HTERT RPE-1 (cell line): ENCODE data around the gene MADCAM1.
"Not testable (repeated sequence)": the region's sequence is repeated elsewhere in the genome, so short reads cannot be mapped to it uniquely, and the experiment has no call there.

Experiments
- in situ Hi-C: fragments of 300-500 bp; cut with MboI; formaldehyde crosslinking; loops from 4 replicates; pipeline ENCODE4 v1.14.3; 2020; ENCODE audit warnings: low sequenced_read_pairs

Gene MADCAM1

DNA sequence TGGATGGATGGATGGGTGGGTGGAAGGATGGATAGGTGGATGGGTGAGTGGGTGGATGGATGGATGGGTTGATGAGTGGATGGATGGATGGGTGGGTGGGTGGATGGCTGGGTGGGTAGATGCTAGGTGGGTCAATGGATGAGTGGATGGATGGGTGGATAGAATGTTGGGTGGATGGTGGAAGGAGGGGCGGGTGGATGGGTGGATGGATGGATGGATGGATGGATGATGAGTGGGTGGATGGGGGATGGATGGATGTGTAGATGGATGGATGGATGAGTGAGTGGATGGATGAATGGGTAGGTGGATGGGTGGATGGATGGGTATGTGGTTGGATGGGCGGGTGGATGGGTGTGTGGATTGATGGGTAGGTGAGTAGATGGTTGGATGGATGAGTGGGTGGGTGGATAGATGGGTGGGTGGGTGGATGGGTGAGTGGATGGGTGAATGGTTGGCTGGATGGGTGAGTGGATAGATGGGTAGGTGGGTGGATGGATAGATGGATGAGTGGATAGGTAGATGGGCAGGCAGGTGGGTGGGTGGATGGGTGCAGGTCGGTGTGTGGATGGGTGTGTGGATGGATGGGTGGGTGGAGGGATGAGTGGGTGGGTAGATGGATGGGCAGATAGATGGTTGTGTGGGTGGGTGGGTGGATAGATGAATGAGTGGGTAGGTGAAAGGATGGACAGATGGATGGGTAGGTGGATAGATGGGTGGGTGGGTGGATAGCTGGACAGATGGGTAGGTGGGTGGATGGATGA lies 31.1 kb upstream of the MADCAM1 start:
- in situ Hi-C loops = no loop called here

DNA sequence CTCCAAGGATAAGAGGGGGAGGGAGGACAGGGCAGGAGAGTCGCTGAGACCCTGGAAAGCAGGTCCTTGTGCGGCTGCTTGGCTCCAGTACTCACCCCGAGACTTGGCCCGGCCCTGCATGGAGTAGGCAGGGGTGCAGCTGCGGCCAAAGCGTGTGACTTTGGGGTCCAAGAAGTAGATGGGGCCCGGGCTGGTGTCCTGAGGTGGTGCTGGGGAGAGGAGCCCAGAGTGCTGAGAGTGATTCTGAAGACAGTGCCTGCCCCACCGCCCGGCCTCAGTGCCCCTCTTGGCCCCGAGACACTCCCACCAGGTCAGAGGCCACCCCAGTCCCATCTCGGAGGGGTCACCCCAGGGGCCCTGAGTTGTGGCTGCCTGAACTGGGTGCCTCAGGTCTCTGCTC lies 28.7 kb upstream of the MADCAM1 start:
- in situ Hi-C loops = no loop called here

DNA sequence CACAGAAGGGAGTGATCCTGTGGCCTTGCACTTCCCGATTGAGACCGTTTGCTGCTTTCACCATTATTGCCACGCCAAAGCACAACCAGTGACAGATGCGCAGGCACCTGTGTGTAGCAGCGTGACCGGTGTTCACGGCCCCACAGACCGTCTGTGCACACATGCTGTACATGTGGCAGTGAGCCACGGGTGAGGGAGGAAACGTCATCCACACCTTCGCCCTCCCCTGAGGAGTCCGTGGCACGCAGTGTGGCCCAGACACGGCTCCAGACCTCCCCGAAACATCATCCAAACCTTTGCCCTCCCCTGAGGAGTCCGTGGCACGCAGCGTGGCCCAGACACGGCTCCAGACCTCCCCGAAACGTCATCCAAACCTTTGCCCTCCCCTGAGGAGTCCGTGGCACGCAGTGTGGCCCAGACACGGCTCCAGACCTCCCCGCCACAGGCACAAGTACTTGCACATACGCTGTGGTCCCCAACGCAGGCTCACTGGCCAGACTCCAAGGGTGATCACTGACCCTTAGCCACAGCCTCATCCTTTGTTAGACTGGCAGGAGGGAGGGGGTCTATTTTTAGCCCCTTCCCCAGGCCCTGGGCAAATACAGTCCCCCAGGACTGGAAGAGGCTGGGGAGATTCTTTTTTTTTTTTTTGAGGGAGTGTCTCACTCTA lies 27.6 kb upstream of the MADCAM1 start:
- in situ Hi-C loops = no loop called here

DNA sequence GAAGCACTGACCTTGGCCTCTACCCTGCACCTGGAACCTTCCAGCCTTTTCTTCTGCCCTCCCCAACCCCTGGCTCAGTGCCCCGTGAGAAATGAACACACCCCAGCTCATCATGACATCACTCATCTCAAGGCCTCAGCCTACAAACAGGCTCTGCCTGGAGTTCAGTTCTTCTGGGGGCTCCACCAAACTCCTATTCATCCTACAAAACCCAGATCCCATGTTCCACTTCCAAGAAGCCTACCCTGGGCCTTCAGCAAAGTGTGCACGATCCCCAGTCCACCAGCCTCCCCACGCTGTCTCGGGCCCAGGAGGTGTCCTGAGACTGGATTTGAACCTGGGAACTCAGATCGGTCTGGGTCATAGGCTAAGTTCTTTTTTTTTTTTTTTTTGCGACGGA lies 26.5 kb upstream of the MADCAM1 start:
- in situ Hi-C loops = no loop called here

DNA sequence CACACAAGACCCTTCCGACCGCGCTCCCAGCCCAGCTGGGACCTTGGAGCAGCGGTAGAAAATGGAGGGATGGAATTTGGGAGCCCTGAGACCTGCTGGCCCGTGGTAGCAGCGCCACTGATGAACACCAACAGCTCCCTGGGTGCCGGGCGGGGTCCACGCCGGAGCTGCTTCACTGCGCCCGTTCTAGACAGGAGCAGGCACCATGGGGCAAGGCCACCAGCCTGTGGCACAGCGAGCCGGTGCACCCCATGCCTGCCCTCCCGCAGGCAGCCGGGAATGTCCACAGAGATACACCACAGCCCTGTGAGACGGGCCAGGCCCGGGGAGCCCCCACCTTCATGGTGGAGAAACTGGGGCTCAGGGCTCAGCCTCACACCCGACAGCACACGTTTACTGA lies 25.6 kb upstream of the MADCAM1 start:
- in situ Hi-C loops = no loop called here

DNA sequence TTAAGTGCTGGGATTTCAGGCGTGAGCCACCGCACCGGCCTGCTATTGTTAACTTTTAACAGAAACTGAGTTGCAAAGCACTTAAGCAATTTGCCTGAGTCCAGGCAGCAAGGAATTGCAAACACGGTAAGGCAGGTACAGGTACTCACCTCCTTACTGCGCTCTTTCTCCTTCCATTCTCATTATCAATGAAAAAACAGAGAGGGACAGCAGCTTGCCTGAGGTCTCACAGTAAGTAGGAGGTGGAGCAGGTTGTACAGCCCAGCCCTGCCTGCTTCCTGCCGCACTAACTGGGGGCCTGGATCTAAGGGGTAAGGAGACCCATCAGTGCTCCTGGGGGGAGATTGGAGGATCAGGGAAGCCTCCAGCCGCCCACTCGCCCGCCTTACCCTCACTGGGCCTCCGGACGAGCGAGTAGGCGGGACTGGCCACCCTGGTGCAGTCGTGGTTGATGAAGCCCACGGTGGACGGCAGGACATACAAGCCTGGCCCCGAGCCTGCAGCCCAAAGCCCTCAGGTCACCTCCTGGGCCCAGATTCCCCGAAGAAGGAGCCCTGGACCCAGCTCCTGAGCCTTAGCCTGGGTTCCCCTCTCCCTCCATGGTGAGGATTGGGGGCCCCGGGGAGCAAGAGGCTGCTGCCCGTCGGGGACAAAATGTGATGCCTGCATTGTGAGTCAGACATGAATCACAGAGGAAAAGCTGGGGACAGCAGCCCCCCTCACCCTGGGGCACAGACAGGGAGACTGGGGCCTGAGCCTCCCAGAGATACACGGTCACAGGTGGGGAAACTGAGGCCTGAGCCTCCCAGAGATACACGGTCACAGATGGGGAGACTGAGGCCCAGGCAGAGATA lies 24.1 kb upstream of the MADCAM1 start:
- in situ Hi-C loops = no loop called here

DNA sequence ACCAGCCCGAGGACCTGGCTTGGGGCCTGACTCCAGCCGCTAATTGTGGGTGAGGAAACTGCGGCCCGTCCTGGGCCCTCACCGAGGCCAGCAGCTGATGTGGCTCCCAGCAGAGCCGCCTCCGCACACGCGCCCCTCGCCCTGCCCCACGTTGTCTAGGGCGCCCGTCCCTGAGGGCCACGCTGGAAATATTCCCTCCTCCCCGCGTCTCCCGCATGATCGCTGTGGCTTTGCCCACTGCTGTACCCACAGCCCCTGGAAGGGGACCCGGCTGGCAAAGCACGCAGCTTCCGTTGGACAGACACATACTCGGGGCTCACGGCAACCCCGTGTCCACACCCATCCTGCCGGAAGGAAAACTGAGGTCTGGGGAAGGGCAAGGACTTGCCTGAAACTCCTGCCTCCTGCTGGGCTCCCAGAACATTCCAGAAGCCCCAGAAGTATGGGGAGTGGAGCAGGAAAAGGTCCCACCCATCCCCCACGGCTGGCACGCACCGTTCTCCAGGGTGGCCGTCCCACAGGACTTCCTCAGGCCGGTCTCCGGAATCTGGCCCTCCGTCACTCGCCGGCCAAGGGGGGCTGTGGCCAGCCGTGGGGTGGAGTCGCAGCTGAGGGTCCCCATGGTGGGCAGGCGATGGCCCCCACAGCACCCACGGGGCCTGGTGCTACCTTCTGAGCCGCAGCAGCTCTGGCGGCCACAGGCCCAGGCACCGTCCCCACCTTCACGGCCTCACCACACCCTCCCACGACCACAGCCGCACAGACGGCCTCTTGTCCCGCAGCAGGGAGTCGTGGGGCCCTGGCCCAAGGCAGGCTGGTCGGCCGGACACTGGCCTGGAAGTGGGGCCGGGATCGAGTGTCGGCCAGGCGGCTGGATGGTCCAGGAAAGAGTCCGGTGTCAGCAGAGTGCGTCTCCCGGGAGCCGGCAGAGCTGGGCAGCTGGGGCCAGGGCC lies 21.9 kb upstream of the MADCAM1 start:
- in situ Hi-C loops = no loop called here

DNA sequence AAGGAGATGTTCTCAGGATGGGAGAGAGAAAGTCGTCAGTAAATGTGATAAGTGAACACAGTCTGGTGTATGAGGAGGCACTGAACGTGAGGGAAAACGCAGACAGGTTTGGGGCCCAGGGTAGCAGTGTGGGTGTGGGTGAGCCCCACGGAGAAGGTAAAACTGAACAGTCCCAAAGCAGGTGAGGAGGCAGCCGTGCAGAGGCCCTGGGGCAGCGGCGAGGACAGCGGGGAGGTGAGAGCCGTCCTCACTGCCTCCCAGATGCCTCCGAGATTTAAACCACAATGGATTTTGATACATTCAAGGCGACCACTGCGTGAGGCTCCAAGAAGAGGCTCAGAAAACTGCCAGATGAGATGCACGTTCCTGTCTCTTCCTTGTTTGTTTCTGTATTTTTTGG lies 20.9 kb upstream of the MADCAM1 start:
- in situ Hi-C loops = no loop called here

DNA sequence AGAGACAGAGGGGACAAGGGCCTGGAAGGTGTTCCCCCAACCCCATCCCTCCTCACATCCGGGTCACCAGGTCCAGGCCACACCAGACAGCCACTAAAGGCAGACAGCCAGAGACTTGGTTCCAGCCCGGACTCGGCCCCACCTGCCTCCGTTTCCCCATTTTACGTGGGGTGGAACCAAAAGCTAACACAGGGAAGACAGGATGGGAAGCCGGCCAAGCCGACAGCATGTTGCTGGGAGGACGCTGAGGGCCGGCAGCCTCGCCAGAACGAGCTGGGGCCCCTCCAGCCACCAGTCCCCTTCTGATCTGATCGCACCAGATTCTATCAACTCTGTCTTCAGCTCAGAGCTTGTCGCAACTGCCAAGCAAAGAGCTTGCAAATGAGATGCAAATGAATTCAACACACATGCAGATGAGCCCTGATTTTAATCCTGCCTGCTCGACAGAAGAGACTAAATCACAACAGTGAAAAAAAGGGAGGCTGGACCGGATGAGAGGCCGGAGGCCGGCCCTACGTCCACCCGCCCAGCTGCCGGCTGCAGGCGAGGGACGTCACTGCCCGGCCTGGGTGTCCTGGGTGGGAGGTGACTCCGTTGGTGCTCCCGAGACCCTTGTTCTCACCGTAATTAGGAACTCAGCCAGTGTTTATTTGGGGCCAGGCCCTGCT lies 17.9 kb upstream of the MADCAM1 start:
- in situ Hi-C loops = no loop called here

DNA sequence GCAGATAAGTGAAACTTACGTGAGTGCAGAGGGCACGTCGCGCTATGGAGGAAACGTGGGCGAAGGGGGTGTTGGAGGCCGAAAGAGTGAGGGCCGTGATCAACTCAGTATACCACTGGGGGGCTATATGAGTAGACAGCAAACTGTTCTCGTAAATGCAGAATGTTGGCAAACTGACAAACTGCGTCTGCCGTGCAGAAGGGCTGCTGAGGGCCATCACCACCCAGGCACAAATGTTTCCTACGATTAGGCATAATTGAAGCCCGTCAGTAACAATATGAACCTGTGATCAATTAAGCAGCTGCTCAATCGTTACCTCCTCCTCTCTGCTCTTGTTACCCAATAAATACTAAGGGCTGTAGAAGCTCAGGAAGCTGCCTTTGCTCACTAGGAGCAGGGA lies 17.3 kb upstream of the MADCAM1 start:
- in situ Hi-C loops = no loop called here

DNA sequence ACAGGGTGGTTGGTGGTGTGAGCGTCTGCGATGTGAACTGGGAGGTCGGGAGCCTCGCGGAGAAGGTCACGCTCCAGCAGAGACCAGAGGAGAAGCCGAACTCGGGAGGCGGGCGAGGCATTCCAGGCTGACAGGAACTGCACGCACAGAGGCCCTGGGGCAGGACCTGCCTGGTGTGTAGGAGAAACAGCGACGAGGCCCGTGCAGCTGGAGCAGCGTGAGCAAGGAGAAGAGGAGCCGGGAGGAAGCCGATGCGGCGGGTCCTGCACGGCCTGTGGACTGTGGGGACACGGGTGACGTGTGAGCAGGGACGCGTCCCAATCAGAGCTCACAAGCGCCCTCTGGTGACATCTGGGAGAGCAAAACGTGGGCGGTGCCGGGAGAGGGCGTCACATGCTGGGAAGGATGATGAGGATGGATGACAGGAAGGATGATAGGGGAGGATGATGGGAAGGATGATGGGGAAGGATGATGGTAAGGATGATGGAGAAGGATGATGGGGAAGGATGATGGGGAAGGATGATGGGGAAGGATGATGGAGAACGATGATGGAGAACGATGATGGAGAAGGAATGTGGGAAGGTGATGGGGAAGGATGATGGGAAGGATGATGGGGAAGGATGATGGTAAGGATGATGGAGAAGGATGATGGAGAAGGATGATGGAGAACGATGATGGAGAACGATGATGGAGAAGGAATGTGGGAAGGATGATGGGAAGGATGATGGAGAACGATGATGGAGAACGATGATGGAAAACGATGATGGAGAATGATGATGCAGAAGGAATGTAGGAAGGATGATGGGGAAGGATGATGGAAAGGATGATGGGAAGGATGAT lies 16.1 kb upstream of the MADCAM1 start:
- in situ Hi-C loops = no loop called here

DNA sequence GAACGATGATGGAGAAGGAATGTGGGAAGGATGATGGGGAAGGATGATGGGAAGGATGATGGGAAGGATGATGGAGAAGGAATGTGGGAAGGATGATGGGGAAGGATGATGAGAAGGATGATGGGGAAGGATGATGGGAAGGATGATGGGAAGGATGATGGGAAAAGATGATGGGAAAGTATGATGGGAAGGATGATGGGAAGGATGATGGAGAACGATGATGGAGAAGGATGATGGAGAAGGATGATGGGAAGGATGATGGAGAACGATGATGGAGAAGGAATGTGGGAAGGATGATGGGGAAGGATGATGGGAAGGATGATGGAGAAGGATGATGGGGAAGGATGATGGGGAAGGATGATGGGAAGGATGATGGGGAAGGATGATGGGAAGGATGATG lies 15.2 kb upstream of the MADCAM1 start:
- in situ Hi-C loops = not testable (repeated sequence)

DNA sequence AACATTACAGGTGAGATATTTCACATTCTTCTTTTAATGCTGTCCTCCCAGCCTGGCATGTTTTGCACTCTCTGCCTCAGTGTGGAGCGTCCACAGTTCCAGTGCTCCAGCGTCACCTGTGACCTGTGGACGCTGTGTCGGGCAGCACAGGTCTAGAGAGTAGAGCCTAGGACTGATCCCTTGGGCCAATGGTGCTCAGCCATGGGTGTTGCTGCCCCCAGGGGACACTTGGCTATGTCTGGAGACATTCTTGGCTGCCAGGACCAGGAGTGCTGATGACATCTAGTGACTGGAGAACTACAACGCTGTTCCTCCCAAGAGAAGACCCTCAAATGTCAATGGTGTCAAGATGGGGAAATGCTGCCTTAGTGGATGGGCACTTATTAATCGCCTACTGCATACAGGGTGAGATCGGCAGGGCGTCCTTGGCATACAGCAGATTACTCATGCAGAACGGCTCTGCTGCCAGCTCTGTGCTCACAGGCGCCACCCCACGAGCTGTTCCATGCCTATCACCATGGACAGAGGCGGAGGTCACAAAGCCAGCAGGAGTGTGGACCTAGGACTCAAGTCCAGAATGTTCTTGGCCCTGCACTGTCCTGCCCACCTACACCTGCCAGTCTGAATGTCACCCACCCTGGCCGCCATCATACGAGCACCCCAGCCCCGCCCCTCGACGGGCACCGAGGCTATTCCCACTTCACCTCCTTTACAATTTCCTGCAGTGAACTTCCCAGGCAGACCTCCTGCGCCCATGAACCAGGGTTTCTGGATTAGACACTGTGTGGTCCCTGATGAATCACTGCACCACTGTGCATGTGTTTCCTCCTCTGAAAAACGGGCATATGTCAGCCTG lies 13.9 kb upstream of the MADCAM1 start:
- in situ Hi-C loops = no loop called here

DNA sequence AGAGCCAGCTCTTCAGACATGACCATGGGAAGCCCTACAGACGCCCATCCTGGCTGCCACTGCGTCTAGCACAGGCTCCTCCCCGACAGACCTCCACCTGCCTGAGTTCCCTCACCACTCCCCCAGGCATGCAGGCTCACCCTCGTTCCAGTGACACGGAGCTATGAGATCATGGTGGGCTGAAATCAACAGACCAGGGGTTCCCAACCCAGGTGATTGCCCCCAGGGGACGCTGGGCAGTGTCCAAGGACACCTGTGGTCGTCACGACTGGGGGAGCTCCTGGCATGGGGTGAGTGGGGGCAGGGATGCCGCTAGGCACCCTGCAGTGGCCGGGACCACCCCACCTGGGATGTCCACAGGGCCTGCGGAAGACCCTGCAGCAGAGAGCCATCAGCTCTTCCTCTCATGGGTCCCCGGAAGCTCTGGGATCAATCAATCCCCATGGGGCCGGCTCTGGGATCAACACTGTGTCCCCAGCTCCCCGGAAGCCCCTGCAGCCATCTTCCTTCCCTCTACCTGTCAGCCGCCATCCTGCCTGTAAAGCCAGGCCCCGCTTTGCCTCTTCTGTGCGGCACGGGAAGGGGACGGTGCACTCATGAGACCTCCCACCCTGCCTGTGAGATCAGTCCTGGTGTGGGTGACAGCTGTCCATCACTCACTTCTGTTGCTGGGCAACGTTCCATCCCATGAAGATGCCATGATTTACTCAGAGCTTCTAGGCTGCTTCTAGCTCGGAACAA lies 12.8 kb upstream of the MADCAM1 start:
- in situ Hi-C loops = no loop called here

DNA sequence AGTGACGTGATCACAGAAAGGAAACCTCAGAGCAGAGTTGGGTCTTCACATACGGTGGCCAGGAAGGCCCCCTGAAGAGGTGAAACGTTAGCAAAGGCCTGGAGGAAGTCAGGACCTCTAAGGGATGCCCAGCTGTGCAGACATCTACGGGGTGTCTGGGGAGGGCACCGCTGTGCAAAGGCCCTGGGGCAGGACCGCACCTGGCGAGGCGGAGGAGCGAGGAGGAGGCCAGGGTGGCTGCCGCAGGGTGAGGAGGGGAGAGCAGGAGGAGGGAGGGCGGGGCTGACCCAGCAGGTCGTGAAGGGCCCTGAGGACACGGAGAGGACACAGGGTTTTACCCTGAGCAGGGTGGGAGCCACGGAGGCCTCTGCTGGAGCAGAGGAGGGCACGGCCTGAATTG lies 11.8 kb upstream of the MADCAM1 start:
- in situ Hi-C loops = no loop called here

DNA sequence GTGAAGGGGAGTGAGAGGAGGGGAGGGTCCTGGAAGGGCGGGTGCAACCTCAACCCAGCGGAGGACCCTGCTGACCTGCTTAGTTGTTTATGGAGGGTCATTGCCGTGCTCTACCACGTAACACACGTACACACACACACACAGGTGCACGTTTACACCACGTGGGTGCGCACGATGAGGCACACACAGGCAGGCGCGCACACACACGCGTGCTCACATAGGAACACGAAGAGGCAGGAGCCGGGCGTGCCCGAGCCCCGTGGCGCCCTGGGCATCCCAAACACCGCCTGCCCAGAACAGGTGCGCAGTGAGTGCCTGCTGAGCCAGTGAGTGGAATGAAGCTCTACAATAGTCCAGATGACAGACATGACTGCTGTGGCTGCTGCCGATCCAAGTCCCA lies 11.2 kb upstream of the MADCAM1 start:
- in situ Hi-C loops = no loop called here

DNA sequence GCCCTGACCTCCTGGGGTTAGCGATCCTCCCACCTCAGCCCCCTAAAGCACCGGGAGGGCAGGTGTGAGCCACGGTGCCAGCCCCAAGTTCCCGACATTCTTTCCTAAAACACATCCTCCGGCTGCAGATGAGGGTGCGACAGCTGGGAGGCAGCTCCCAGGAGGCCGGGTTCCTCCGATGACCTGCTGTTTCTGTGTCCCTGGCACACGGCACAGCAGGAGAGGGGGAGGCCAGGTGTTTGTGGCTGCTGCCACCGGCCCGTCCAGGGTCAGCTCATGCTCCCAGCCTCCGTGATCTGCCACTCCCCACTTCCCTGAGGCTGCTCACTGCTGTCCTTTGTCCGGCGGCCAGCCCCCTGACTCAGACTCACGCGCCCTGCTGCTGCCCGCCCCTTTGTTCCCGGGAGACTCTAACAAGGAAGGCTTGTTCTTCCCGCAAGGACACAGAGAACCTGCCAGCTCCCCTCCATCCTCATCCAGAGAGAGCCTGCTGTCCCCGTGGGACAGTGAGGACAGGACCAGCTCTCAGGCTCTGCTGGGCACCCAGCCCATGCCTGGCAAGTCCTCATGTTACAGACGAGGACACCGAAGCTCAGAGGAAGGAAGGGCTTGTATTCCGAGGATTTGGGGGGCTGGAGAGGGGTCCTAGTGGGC lies 10.6 kb upstream of the MADCAM1 start:
- in situ Hi-C loops = no loop called here
